ENCODE results near the gene MICALL2. TPM values are rescaled to one million over a fixed set of nuclear protein-coding genes. Genes with fewer than 3 reads are reported as not detected.

The MICALL2 gene
- total RNA-seq, 2 donors from 2014 or later = 62.8 to 117 TPM

- no peaks in the 10 kb centered on the region for H3K9me3 ChIP-seq
- DNase-seq = no peak
- H3K36me3 ChIP-seq = no peaks in the 10 kb centered on the region
Observed at GRCh38 chr7:1434891-1435670, 24.2 kb downstream of the MICALL2 start.

GRCh38 chr7:1434165-1434718 is 25.0 kb downstream of the MICALL2 start:
- Histone ChIP-seq H3K36me3 (no peaks in the 10 kb centered on the region), H3K9me3 (no peaks in the 10 kb centered on the region), H3K4me1 (no peaks in the 10 kb centered on the region), H3K27ac (no peak overlapping the region), H3K4me3 (no peak overlapping the region), H3K9ac (ENCODE audit: low read depth in 2 of 2, low read length in 2 of 2) (no peak overlapping the region), H3K27me3 (no peaks in the 10 kb centered on the region)
- no peak for DNase-seq
- no peak for TF ChIP-seq CTCF (IDR thresholded peaks at IDR 0.05)
- intact Hi-C loops (cut with DNase I) = loop anchor here (5.0 kb wide), 1 partner anchor 38 kb away; no protein-coding TSS in a partner anchor

More at GRCh38 chr7:1434891-1435670, 24.2 kb downstream of the MICALL2 start:
- intact Hi-C loops (cut with DNase I) = loop anchor here (5.0 kb wide), 1 partner anchor 37 kb away; no protein-coding TSS in a partner anchor
- Histone ChIP-seq H3K4me3 (no peak overlapping the region), H3K4me1 (no peaks in the 10 kb centered on the region), H3K27me3 (no peaks in the 10 kb centered on the region), H3K27ac (no peak overlapping the region), H3K9ac (ENCODE audit: low read depth in 2 of 2, low read length in 2 of 2) (no peak overlapping the region)
- no peak for TF ChIP-seq CTCF (IDR thresholded peaks at IDR 0.05)

- Histone ChIP-seq H3K4me3 (no peak overlapping the region), H3K27me3 (no peaks in the 10 kb centered on the region), H3K36me3 (no peaks in the 10 kb centered on the region), H3K9me3 (no peaks in the 10 kb centered on the region), H3K27ac (no peak overlapping the region), H3K4me1 (no peaks in the 10 kb centered on the region), H3K9ac (ENCODE audit: low read depth in 2 of 2, low read length in 2 of 2) (no peak overlapping the region)
- no peak for DNase-seq
- TF ChIP-seq CTCF (IDR thresholded peaks at IDR 0.05) = no peak
- intact Hi-C loops (cut with DNase I) = loop anchor here (5.0 kb wide), 1 partner anchor 39 kb away; no protein-coding TSS in a partner anchor
Observed at GRCh38 chr7:1433128-1433920, 25.9 kb downstream of the MICALL2 start.

GRCh38 chr7:1432411-1433082 is 26.7 kb downstream of the MICALL2 start:
- no peak overlapping the region for H3K27ac ChIP-seq
- H3K4me3 ChIP-seq = no peak overlapping the region
- H3K9me3 ChIP-seq = no peaks in the 10 kb centered on the region
- H3K9ac ChIP-seq (ENCODE audit: low read depth in 2 of 2, low read length in 2 of 2) = no peak overlapping the region
- TF ChIP-seq CTCF (IDR thresholded peaks at IDR 0.05) = peak; percentile 98
- H3K27me3 ChIP-seq = no peaks in the 10 kb centered on the region
- peak; percentile 85 for DNase-seq
- intact Hi-C loops (cut with DNase I) = loop anchor here (5.0 kb wide), 1 partner anchor 40 kb away; no protein-coding TSS in a partner anchor
- no peaks in the 10 kb centered on the region for H3K36me3 ChIP-seq
- no peaks in the 10 kb centered on the region for H3K4me1 ChIP-seq

Data from colonic mucosa (tissue), 4 donors.